ENCODE measurements around the gene FTO.

DNA sequence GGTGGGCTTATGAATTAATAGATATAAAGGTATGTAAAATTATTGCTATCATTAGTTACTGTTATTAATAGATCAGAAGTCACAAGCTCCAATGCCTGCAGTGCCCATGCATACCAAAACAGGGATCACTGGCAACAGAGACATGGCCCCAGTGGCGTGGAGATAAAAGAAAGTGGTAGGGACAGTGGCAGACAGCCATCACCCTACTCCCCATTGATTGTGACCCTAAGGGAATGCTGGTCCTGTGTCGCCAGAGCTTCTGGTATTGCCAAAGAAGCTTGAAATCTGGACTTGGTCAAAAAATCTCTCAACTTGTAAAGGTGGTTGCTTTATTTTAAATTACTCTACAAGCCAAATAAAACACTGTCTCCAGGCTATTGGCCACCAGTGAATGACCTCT is 303.5 kb downstream of the FTO start:
- TF ChIP-seq, protein P1, sequence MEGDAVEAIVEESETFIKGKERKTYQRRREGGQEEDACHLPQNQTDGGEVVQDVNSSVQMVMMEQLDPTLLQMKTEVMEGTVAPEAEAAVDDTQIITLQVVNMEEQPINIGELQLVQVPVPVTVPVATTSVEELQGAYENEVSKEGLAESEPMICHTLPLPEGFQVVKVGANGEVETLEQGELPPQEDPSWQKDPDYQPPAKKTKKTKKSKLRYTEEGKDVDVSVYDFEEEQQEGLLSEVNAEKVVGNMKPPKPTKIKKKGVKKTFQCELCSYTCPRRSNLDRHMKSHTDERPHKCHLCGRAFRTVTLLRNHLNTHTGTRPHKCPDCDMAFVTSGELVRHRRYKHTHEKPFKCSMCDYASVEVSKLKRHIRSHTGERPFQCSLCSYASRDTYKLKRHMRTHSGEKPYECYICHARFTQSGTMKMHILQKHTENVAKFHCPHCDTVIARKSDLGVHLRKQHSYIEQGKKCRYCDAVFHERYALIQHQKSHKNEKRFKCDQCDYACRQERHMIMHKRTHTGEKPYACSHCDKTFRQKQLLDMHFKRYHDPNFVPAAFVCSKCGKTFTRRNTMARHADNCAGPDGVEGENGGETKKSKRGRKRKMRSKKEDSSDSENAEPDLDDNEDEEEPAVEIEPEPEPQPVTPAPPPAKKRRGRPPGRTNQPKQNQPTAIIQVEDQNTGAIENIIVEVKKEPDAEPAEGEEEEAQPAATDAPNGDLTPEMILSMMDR (IDR thresholded peaks at IDR 0.05) = no peak
- TF ChIP-seq POLR2AphosphoS5 (IDR thresholded peaks at IDR 0.05) = no peak
- TF ChIP-seq EP300 (IDR thresholded peaks at IDR 0.05; ENCODE audit: low read depth) = no peak
- no peak for TF ChIP-seq POLR2A (IDR thresholded peaks at IDR 0.05)
